Stimulated activated CD8-positive, alpha-beta memory T cell treated with anti-CD3 and anti-CD28 coated beads, Interleukin-2, amount 100 ng/mL, for 1 hour (primary cell): ENCODE data around the gene KIF6.

Source experiments
- DNase-seq, 2 donors: peaks; one replicate each; pipeline ENCODE4 v3.0.0-alpha.2; 2020; ENCODE audit warnings: low read depth in 2 of 2

KIF6 gene

DNA sequence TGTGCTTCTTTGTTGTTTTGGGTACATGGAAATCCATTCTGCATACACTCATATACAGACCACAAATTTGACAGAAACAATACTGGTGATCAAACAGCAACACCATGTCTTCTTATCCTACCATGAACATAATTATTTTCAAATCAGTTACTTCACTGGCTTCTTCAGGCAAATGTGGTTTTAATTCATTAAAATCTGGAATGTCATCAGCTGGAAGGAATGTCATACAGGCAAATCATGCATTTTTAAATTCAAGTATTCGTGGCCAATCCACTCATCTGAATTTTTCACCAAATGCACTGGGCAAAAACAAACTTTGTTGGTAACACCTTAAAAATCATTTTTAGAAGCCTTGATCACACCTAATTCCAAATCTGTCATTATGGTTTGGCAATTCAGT is 59.3 kb downstream of the KIF6 start:
- DNase-seq = no peak

DNA sequence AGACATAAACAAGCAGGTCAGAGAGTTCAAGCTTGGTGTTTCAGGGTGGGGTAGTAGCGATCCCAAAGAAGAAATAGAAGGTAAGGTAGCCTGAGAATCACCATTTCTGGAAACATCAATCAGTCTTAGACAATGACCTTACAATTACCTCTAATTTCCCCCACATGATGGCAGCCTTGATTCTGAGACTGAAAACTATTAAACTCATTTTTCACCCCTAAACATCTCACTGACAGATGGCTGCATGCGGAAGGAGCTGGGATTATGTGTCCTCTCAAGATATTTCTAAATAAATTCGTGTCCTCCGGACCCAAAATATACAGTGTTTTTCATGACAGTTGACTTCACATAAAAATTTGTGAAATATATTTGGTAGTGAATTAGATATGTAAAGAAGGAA is 61.0 kb downstream of the KIF6 start:
- no peak for DNase-seq

- DNase-seq = no peak
These were observed 67.7 kb downstream of the KIF6 start for GRCh38 chr6:39657355-39658135.

DNA sequence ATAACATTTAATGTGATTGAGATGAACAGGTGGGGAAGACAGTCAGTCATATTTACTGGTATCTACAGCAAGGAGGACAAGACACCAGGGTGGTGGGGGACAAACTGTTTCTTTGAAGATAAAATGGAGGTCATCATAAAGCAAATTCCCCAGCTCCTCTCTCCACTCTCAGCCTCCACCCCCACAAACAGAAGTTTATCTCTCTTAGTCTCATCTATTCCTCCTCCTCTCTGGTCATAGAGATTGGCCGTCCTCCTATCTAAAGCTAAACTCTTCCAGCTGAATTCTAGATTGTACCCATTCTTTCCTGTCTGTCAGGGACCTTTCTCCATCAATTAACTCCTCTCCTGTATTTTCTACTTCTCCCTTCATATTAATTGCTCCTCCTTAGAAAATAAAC is 71.1 kb downstream of the KIF6 start:
- no peak for DNase-seq

DNA sequence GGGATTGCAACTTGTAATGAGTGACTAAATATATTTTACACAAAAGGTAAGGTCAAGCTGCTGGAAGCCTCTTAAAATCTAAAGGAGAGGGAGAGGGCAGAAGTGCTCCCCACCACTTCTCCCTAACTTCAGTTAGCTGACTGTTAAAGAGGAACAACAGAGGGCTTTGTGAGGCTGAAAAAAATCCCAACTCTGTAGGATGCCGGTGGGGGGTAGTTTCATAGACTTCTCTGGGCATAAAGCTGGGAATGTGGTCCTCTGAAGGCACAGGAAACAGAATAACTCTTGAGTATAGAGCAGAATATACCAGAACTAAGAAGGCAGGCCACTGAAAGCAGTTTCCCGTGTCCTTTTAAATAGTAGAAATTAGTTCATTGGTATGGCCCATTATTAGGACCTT is 71.6 kb downstream of the KIF6 start:
- no peak for DNase-seq

DNA sequence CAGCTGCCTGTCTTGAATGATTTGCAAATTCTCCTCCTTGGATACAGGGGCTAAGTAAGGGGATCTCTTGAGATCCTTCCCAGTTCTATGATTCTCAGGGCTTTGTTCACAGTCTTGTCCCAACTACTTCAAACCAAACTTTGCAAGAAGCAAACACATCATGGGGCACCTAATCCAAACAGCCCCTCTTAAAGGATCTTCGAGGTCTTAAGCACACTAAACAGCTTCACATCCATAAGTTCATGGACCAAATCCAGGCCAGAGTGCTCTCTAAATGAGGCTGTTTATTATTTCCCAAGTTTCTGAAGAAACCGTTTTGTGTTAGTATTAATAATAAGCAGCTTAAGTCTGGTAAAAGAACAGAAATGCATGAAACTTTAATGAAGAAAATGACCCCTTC is 75.2 kb downstream of the KIF6 start:
- no peak for DNase-seq

DNA sequence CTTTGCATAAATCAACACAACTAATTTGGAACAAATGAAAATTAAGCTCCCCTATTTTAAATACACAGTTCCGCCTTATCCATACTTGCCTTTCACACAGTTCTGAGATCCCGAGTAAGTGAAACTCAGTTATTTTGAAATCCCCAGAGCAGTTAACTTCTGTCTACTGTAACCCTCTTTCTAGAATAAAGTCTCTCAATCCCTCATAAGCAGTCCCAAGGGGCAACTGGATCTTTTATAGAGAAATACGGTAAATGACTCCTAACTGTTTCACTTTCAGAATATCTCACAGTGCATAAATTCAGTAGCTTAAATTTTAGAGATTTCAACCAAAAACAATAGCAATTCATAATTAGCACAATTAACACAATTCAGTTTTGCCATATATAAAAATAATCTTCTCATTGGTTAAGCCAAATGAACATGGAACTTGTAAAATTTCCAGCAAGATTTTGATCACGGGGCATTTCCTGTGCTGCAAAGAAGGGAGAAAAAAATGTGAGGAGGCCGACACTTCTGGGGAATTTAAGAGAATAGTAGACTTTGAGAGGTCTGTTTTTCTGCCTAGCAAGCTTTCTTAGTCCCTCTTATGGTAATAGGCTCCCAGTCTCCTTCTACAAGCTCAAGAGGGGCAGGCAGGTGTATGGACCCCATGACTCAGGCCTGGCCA is 78.3 kb downstream of the KIF6 start:
- no peak for DNase-seq

- no peak for DNase-seq
These were observed 82.9 kb downstream of the KIF6 start for GRCh38 chr6:39642270-39642669.

GRCh38 chr6:39638126-39638822 is 86.9 kb downstream of the KIF6 start:
- DNase-seq = no peak

- no peak for DNase-seq
These were observed 90.4 kb downstream of the KIF6 start for GRCh38 chr6:39634646-39635341.

GRCh38 chr6:39625209-39625608 is 100.0 kb downstream of the KIF6 start:
- DNase-seq = no peak

- no peak for DNase-seq
These were observed 101.5 kb downstream of the KIF6 start for GRCh38 chr6:39623750-39624149.

- DNase-seq = no peak
These were observed 107.7 kb downstream of the KIF6 start for GRCh38 chr6:39617520-39617919.

GRCh38 chr6:39617026-39617425 is 108.2 kb downstream of the KIF6 start:
- no peak for DNase-seq

- DNase-seq = no peak
These were observed 109.6 kb downstream of the KIF6 start for GRCh38 chr6:39615622-39616021.

- no peak for DNase-seq
These were observed 110.7 kb downstream of the KIF6 start for GRCh38 chr6:39614393-39614950.

GRCh38 chr6:39610221-39610620 is 115.0 kb downstream of the KIF6 start:
- DNase-seq = no peak

GRCh38 chr6:39608652-39609345 is 116.4 kb downstream of the KIF6 start:
- no peak for DNase-seq

GRCh38 chr6:39602601-39603519 is 122.3 kb downstream of the KIF6 start:
- no peak for DNase-seq

- no peak for DNase-seq
These were observed 125.2 kb downstream of the KIF6 start for GRCh38 chr6:39599973-39600372.
